Daoy (cell line): Measurements from ENCODE around the gene RBFOX2. TPM values are rescaled to one million over a fixed set of nuclear protein-coding genes. Genes with fewer than 3 reads are reported as not detected.
"Not testable (repeated sequence)": the region's sequence is repeated elsewhere in the genome, so short reads cannot be mapped to it uniquely, and the experiment has no call there.

Experiments
- DNase-seq: peaks from one replicate; pipeline ENCODE4 v3.0.0-alpha.2; 2015; ENCODE audit warnings: low read depth
- total RNA-seq: library from RNA; depleted of rRNA; stranded (reverse); fragments of >200 nt; shearing (Covaris generic); gene quantifications from 2 replicates; pipeline ENCODE4 v1.2.3, GENCODE V29; 2014; rRNA removed

RBFOX2 gene
- total RNA-seq, 1 experiment from 2014 or later, result 83.1 TPM

GRCh38 chr22:35708453-35708852 is 320.2 kb downstream of the RBFOX2 start:
- DNase-seq, result no peak

- peak; percentile 80 for DNase-seq
Measured at GRCh38 chr22:35705141-35705540, 323.5 kb downstream of the RBFOX2 start.

GRCh38 chr22:35703861-35704584 is 324.6 kb downstream of the RBFOX2 start:
- DNase-seq, result no peak

- not testable (repeated sequence) for DNase-seq
Measured at GRCh38 chr22:35699852-35700251, 328.8 kb downstream of the RBFOX2 start.

GRCh38 chr22:35697142-35697541 is 331.5 kb downstream of the RBFOX2 start:
- no peak for DNase-seq

- DNase-seq, result no peak
Measured at GRCh38 chr22:35695202-35695601, 333.4 kb downstream of the RBFOX2 start.

GRCh38 chr22:35690001-35690400 is 338.6 kb downstream of the RBFOX2 start:
- no peak for DNase-seq

- DNase-seq, result peak; percentile 37
Measured at GRCh38 chr22:35688913-35689675, 339.5 kb downstream of the RBFOX2 start.

Other genes starting within 250 kb of the RBFOX2 start
- 9.6 and 19.0 TPM in 2 replicates for gene APOL3, start 131.9 kb upstream of the RBFOX2 start, total RNA-seq
- not detected in 2 replicates for gene APOL4, start 173.0 kb upstream of the RBFOX2 start, total RNA-seq
- gene APOL2, start 210.7 kb upstream of the RBFOX2 start, total RNA-seq, result 43.7 and 51.4 TPM in 2 replicates
- 15.2 and 20.0 TPM in 2 replicates for gene APOL1, start 224.3 kb upstream of the RBFOX2 start, total RNA-seq